IPS-18c (cell line): ENCODE measurements around the gene MRPL54.
"Not testable (repeated sequence)": the region's sequence is repeated elsewhere in the genome, so short reads cannot be mapped to it uniquely, and the experiment has no call there.

ENCODE experiments used
- H3K4me3 ChIP-seq: 2 replicates; pipeline ENCODE4 v1.7.0; 2013; ENCODE audit warnings: low read depth, mild to moderate bottlenecking, low read length, moderate library complexity; ENCODE audit not compliant: insufficient read depth
- H3K9me3 ChIP-seq: one replicate; pipeline ENCODE4 v1.6.1; 2013; ENCODE audit warnings: mild to moderate bottlenecking, low read length, moderate library complexity; ENCODE audit not compliant: control insufficient read depth, insufficient read depth

The MRPL54 gene

GRCh38 chr19:3813473-3814392, 51.3 kb downstream of the MRPL54 start:
- H3K9me3 ChIP-seq: no peaks in the 10 kb centered on the region
- H3K4me3 ChIP-seq: no peak overlapping the region

GRCh38 chr19:3814648-3815047, 52.2 kb downstream of the MRPL54 start:
- H3K4me3 ChIP-seq: no peak overlapping the region
- H3K9me3 ChIP-seq: no peaks in the 10 kb centered on the region

- H3K9me3 ChIP-seq, H3K4me3 ChIP-seq: not testable (repeated sequence)
Observed at GRCh38 chr19:3816148-3816547, 53.7 kb downstream of the MRPL54 start.

- H3K4me3 ChIP-seq: no peak overlapping the region
- no peaks in the 10 kb centered on the region for H3K9me3 ChIP-seq
Observed at GRCh38 chr19:3816566-3817218, 54.2 kb downstream of the MRPL54 start.
